Lower leg skin (tissue), 3 donors: ENCODE results near the gene KIRREL3.

Experiments used
- CTCF ChIP-seq, 3 donors: fragments of 450-650 bp; IDR thresholded peaks; one replicate each; pipeline ENCODE4 v1.5.1; 2016; ENCODE audit warnings: antibody characterized with exemption in 3 of 3, mild to moderate bottlenecking in 3 of 3, moderate library complexity in 2 of 3
- POLR2A ChIP-seq, 2 donors: fragments of 450-650 bp; IDR thresholded peaks; one replicate each; pipeline ENCODE4 v1.6.1; 2016 to 2017; ENCODE audit warnings: antibody characterized with exemption in 2 of 2, mild to moderate bottlenecking in 1 of 2, moderate library complexity in 1 of 2

GRCh38 chr11:127000981-127001380, 411 bp upstream of the KIRREL3 start:
- TF ChIP-seq CTCF (IDR thresholded peaks at IDR 0.05), result no peak
- no peak for TF ChIP-seq POLR2A (IDR thresholded peaks at IDR 0.05)
